ENCODE measurements around the gene AQP2.

AQP2 gene, protein sequence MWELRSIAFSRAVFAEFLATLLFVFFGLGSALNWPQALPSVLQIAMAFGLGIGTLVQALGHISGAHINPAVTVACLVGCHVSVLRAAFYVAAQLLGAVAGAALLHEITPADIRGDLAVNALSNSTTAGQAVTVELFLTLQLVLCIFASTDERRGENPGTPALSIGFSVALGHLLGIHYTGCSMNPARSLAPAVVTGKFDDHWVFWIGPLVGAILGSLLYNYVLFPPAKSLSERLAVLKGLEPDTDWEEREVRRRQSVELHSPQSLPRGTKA

GRCh38 chr12:49950273-49951251, at the start of gene AQP2:
TSS of gene AQP2 (plus strand) at chr12:49950737. CDS start at chr12:49950831, 94 bp downstream.
- DNase-seq = no peak

GRCh38 chr12:49901026-49901425, 49.5 kb upstream of the AQP2 start:
- DNase-seq = no peak

DNA sequence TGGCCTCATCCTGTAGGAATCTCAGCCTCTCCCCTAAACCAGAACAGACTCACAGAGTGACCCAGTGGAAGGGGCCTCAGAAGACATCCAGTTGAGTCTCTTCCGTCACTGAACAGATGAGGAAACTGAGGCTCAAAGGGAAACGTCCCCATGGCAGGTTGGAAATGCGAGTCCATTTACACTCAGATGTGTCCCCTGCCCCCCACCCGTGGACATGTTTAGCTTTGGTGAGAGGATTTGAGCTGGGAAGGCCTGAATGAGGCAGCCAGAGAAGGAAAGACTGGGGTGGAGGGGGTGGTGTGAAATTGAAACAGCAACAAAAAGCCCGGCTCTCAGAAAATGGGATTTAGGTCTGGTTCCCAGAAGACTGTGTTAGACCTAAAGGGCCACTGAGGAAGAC, 48.6 kb upstream of the AQP2 start:
- DNase-seq = no peak

GRCh38 chr12:49902399-49903350, 47.9 kb upstream of the AQP2 start:
- DNase-seq = no peak

DNA sequence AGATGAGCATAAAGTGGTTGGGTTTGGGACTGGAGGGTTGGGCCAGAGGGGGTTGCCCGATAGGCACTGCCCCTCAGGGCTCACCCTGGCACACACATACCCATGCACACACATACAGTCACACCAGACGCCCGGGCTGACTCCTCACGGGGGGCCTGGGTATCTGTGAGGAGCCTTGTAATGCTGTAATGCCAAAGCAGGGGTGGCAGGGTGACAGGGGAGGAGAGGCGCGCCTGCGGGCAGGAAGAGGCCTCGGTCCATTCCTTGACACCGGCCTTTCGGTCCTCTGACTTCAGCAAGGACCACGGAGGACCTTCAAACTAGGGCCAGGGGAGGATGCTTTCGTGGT, 47.2 kb upstream of the AQP2 start:
- DNase-seq = no peak

DNA sequence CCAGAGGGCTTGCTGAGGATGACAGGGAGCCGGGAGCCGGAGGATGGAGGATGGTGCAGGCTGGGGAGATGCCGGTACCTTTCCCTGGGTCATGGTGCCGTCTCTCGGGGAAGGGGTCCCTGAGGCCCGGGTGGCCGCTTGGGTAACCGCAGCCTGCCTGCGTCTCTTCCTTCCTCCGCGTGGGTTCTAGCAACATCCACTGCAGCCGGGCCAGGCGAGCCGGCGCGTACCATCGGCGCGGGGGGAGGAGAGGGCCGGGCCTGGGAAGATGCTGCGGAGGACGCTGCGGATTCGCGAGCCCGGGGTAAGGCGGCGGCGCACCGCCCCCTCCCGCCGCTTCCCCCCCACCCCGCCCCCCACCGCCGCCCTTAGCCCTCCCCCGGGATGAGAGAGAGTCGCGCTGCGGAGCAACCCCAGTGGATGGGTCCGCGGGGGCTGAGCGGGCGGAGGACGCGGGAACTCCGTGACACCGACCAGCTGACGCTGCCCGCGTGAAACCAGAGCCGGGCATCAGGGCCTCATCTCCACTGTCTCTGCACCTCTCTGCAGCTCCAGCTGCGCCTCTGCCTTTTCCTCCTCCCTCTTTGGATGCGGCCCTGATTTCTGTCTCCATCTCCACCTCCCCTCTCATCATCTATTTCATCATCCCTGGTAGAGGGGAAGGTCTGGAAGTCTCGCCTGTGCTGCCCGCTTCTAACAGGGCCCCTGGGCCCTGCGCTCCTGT, 46.7 kb upstream of the AQP2 start, which contains the start of gene FAIM2:
TSS of gene FAIM2 (minus strand) at position 201 of the 724 bp plus-strand sequence. CDS start at position 93, 108 bp downstream.
- peak; percentile 17 to 55 for DNase-seq

GRCh38 chr12:49904601-49905000, 45.9 kb upstream of the AQP2 start:
- no peak for DNase-seq

GRCh38 chr12:49905718-49906314, 44.7 kb upstream of the AQP2 start:
- DNase-seq = no peak

DNA sequence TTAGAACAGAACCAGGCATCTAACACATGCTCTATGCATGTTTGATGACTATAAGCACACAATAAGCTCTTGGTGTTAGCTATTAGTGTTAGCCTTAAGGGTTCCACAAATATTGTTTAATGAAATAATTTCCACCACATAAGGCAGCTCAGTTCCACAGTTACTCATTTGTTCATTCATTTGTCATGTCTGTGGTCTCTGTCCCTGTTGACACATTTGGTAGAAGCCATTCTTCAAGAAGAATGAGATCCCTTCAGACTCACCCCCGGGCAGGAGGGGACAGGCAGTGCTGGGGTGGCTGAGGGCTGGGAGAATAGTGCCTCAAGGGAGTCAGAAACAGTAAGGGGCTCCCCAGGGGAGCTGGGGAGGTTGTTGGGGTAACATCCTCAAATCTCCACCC, 43.2 kb upstream of the AQP2 start:
- no peak for DNase-seq

- no peak for DNase-seq
Observed at GRCh38 chr12:49909356-49909755, 41.2 kb upstream of the AQP2 start.

DNA sequence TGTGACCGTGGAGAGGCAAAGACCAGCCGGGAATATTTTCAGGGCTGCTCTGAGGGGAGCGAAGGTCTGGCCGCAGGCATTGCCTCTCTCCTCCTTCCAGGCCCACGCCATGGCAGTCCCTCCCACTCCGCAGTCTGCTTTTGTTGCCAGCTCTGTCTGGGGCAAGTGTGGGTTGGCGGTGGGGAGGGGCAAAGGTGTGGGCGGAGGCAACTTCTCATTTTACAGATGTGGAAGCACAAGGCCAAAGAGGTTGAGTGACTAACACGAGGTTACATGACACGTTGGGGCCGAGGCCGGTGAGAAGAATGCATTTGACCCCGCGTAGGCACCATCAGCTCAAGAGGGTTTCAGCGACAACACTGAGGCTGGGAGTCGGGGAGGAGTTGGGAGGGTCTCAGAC, 40.7 kb upstream of the AQP2 start:
- DNase-seq = no peak

GRCh38 chr12:49910331-49911212, 40.0 kb upstream of the AQP2 start:
- DNase-seq = no peak

- DNase-seq = no peak
Observed at GRCh38 chr12:49911213-49911605, 39.3 kb upstream of the AQP2 start.

- no peak for DNase-seq
Observed at GRCh38 chr12:49912345-49913255, 37.9 kb upstream of the AQP2 start.

GRCh38 chr12:49916129-49916919, 34.2 kb upstream of the AQP2 start:
- DNase-seq = no peak

DNA sequence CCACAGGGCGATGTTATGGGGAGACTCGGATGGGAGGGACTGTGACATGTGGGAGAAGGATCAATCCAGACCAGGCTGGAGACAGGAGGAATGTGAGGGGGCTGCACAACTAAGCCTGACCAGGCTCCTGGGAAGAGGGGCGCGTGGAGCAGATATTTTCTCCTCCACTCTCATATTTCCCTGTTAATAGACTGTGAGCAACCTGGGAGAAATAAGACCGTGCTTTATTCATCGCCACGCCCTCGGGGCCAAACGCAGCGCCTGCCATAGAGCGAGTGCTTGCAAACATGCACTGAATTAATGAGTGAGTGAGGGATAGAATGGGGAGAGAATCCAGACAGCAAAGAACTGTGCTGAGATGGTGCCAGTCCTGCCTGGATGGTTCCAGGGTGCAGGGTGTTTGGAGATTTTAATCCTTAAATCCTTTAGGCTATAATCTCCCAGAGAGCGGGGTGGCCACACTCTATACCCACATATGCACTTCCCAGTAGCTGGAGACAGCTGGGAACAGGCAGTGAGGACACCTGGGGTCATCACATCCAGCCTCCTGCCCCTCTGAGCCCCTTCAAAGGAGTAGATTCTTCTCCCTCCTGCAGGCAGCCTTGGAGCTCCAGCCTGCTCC, 33.3 kb upstream of the AQP2 start:
- DNase-seq = no peak

DNA sequence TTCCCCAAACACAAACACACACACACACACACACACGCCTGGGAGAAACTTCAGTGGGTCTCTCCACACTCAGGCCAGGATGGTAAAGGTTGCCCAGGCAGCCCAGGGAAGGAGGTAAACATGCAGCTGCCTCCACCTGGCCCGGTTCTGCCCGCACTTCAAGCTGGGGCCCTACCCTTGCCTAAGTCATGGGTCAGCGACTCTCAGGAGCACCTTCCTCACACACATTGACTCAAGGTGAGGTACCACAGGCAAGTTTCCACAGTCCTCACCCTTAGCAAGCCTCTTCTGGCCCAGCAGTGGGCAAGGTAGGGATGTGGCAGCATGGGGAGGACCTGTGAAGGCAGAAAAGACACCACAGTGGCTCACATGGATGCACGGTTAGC, 32.8 kb upstream of the AQP2 start:
- no peak for DNase-seq

GRCh38 chr12:49920241-49920914, 30.2 kb upstream of the AQP2 start:
- no peak for DNase-seq

Data from NCI-H1930 (cell line).